NOMO-1 treated with DMSO at 0.1 percent for 48 hours (cell line): ENCODE data around the gene GRHL1.
"Not testable (repeated sequence)": the region's sequence is repeated elsewhere in the genome, so short reads cannot be mapped to it uniquely, and the experiment has no call there.

Experiments
- DNase-seq: peaks from one replicate; lab custom pipeline; 2025; ENCODE audit not compliant: unreplicated experiment; lab: John Stamatoyannopoulos, UW

Gene GRHL1

GRCh38 chr2:9951522-9952285, at the start of gene GRHL1:
GRHL1 (plus strand) TSS chr2:9951693; CDS start chr2:9951834, 141 bp downstream.
- DNase-seq = peak; percentile 76

DNA sequence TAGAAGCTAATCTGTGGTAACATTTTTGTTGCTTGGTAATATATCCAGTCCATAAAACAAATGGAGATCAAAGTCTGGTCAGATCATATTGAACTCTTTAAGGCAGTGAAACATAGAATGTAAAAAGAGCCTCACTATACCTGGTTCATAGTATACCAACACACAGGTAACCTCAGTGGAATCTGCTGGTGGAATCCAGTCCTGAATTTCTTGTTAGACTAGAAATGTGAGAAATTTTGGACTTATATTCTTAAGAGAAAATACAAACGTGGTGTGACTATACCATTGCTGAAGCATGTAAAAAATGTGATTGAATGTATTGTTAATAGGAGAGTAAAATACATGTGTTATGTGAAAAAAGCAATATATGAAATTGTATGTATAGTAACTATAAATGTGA, 46.1 kb upstream of the GRHL1 start:
- no peak for DNase-seq

- no peak for DNase-seq
These were observed 44.1 kb upstream of the GRHL1 start for GRCh38 chr2:9907402-9907801.

GRCh38 chr2:9908639-9909038, 42.9 kb upstream of the GRHL1 start:
- DNase-seq = no peak

GRCh38 chr2:9909106-9909505, 42.4 kb upstream of the GRHL1 start:
- no peak for DNase-seq

DNA sequence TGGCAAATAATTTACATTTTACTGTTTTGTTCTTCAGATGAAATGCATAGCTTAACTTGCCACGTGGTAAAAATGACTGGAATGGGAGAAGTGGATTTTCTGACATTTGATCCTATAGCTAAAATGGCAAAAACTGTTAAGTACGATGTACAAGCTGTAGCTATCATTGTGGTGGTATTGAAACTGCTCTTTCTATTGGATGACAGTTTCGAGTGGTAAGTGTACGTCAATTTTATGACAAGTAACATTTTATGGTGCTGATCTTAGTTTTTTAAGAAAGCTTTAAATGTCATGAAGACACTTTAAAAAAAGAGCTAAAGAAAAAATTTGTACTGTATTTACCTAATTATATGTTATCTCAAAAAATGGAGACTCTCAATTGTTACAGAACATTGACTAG, 40.8 kb upstream of the GRHL1 start:
- no peak for DNase-seq

- DNase-seq = no peak
These were observed 39.0 kb upstream of the GRHL1 start for GRCh38 chr2:9912468-9912867.

GRCh38 chr2:9914384-9915065, 37.0 kb upstream of the GRHL1 start:
- peak; percentile 5 for DNase-seq

DNA sequence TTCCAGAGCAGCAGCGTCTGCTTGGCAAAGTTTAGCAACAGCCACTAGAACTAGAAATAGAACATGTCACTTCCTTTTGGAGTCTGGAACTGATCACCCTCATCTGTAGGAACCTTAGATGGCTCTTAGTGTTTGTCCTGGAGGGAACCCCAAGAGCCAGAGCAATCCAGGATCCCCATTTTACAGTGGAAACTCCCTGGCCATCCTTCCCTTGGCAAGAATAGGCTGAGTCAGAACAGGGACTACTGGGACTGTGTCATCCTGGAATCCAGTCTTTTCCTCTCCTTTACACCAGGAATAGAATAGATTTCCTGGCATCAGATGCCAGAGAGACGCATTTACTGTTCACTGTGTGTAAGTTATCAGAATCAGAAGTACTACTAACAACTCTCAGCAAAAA, 33.2 kb upstream of the GRHL1 start:
- no peak for DNase-seq

- DNase-seq = no peak
These were observed 32.0 kb upstream of the GRHL1 start for GRCh38 chr2:9919512-9919911.

DNA sequence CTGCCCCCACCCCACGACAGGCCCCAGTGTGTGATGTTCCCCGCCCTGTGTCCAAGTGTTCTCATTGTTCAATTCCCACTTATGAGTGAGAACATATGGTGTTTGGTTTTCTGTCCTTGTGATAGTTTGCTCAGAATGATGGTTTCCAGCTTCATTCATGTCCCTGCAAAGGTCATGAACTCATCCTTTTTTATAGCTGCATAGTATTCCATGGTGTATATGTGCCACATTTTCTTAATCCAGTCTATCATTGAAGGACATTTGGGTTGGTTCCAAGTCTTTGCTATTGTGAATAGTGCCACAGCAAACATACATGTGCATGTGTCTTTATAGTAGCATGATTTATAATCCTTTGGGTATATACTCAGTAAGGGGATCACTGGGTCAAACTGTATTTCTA, 24.5 kb upstream of the GRHL1 start:
- DNase-seq = not testable (repeated sequence)

DNA sequence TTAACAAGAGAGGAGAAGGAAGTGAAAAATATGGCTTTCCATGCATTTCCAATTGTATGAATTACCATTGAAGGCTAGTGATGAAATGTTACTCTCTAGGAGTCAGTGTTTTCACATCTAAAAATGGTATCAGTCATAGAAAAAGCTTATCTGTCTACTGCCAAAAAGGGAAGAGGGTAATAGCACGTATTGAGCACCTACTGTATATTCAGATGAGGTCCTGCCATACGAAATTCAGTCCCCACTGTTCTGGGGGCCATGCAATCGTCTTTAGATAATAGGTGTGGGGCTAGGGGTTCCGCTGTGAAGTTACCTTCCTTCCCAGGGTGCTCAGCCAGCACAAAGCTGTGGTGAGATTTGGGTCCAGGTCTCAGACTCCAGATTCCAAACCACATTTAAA, 14.2 kb upstream of the GRHL1 start:
- DNase-seq = no peak

GRCh38 chr2:9937968-9938367, 13.5 kb upstream of the GRHL1 start:
- no peak for DNase-seq

- DNase-seq = no peak
These were observed 11.7 kb upstream of the GRHL1 start for GRCh38 chr2:9939587-9940485.

DNA sequence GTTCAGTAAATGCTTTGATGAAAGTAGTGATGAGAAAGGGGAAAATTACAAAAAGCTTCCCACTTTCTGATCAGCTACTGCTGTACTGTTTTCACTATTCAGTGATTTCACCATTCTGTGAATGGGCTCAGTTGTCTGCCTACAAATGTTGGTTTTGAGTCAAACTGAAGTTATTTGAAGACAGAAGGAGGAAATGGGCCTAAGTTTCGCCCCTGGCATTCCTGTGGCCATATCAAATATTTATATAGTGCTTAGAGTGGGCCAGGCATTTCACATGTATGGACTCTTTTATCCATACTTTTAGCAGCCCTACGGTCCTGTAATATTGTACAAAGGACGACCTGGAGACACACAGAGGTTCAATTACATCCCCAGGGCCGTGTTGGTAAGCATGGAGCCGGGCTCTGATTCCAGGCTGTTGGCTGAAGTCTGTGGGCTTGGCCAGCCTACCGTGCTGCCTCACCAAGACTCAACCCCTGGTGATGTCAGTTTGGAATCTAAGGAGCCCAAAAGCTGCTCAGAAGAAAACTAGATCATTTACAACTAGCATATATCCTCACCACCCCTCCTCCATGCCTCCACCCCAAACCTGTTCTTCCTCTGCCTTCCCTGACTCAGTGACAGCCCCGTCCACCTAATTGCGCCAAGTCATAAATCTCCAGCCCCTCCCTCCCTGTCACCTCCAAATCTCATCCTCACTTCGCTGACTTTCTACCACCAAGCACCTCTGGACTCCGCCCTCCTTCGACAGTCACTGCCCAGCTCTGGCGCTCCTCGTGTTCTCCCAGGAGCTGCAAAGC, 10.1 kb upstream of the GRHL1 start:
- no peak for DNase-seq

DNA sequence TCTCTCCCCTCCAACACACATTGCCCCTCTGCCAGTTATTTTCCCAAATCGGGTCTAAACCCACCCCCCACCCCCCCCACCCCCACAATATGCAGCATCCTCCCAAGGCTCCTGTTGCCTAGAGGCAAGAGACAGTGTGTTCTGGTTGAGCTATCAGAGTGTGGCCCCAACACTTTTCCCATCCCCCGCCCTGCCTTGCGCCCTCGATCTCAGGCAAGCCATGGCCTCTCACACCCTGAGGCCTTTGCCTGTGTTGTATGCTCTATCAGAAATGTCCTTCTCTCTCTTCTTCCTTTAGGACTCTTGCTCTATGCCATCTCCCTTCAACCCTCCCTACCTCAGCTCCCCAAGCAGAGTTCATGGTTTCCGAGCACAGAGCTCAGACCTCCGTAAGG, 9.5 kb upstream of the GRHL1 start:
- no peak for DNase-seq

DNA sequence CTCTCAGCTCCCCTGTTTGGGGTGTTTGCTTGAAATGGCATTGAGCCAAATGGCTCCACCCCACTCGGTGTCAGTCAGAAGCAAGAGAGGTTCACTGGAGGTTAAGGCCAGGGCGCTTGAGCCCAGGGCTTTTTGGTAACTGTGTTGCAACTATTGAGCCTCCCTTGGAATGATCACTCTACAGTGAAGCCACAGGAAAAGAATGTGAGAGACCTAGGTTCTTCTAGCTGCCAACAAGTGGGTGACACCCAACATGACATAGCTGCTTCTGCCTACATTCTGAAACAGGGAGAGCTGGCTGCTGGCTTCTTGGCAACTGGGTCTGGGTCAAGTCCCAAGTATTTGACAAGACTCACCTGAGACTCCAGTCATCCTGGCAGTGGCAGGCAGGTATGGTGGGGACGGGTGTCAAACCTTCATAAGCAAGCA, 7.1 kb upstream of the GRHL1 start:
- DNase-seq = no peak

DNA sequence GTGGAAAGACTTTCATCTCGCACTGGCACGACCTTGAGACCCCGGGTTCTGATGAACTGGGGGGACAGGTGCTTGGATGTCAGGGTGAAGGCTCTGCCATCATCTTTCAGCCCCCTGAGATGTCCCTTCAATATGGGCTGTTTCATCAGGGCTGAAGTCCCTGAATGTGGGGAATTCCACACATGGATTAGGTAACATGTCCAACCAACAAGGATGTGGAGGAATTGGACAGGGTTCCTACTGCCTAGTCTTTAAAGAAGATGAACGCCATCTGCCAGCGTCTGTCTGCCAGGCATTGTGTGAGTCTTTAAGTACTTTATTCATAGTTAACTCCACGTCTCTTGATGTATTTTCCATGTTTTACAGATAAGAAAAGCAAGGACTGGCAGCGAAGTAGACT, 5.9 kb upstream of the GRHL1 start:
- no peak for DNase-seq

GRCh38 chr2:9946076-9946475, 5.4 kb upstream of the GRHL1 start:
- no peak for DNase-seq

GRCh38 chr2:9946818-9947217, 4.7 kb upstream of the GRHL1 start:
- DNase-seq = no peak

DNA sequence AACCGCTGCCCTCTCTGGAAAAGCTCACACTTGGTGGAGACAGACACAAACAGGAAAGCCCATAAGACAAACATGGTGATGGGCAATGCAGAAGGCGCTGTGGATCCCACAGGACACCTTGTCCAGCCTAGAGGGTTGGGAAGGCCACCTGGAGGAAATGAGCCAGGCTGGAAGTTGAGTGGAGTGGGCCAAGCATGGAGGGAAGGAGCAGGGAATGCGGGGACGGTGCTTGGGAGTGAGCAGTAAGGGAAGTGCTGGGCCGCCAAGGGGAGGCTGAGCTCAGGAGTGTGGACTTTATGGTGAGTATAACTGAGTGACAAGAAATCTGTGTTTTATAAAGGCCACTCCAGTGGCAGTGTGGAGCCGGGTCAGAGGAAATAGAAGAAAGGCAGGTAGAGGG, 2.8 kb upstream of the GRHL1 start:
- DNase-seq = no peak
